Endodermal cell (in vitro differentiated cells): ENCODE measurements around the gene SEPTIN10. TPM values are rescaled to one million over a fixed set of nuclear protein-coding genes. Genes with fewer than 3 reads are reported as not detected.
A peak's percentile ranks its signal among the peaks of the same experiment; 100 is the strongest.

ENCODE experiments used
- DNase-seq: peaks from one replicate; pipeline ENCODE4 v3.0.0-alpha.2; 2017
- H3K27ac ChIP-seq: 2 replicates; pipeline ENCODE4 v1.5.1; 2013; ENCODE audit warnings: mild to moderate bottlenecking, low read depth, low read length, moderate library complexity
- H3K27me3 ChIP-seq: 2 replicates; pipeline ENCODE4 v1.6.1; 2013; ENCODE audit warnings: mild to moderate bottlenecking, low read length, moderate library complexity; ENCODE audit not compliant: insufficient read depth, control insufficient read depth, poor library complexity, severe bottlenecking
- H3K36me3 ChIP-seq: 2 replicates; pipeline ENCODE4 v1.7.0; 2013; ENCODE audit warnings: mild to moderate bottlenecking, low read length, moderate library complexity; ENCODE audit not compliant: control insufficient read depth, insufficient read depth
- H3K4me1 ChIP-seq: one replicate; pipeline ENCODE4 v1.7.0; 2013; ENCODE audit warnings: low read length; ENCODE audit not compliant: control insufficient read depth, insufficient read depth
- H3K4me3 ChIP-seq: 2 replicates; pipeline ENCODE4 v1.5.1; 2013; ENCODE audit warnings: mild to moderate bottlenecking, low read length, moderate library complexity
- H3K9ac ChIP-seq: 2 replicates; pipeline ENCODE4 v1.6.1; 2013; ENCODE audit warnings: mild to moderate bottlenecking, low read length, moderate library complexity; ENCODE audit not compliant: poor library complexity, severe bottlenecking; ENCODE audit errors: extremely low read depth
- H3K9me3 ChIP-seq: 2 replicates; pipeline ENCODE4 v1.6.1; 2013; ENCODE audit warnings: mild to moderate bottlenecking, low read length, moderate library complexity; ENCODE audit not compliant: control insufficient read depth
- H3K27ac Mint-ChIP-seq: 2 replicates; pipeline ENCODE4 v1.8.0; 2020; ENCODE audit warnings: mixed read lengths
- H3K27me3 Mint-ChIP-seq: 2 replicates; pipeline ENCODE4 v1.8.0; 2021; ENCODE audit warnings: mild to moderate bottlenecking, mixed read lengths; ENCODE audit not compliant: insufficient read depth
- H3K36me3 Mint-ChIP-seq: 2 replicates; pipeline ENCODE4 v1.8.0; 2020; ENCODE audit warnings: low read depth, mixed read lengths
- H3K4me1 Mint-ChIP-seq: 2 replicates; pipeline ENCODE4 v1.8.0; 2020; ENCODE audit warnings: mixed read lengths
- H3K4me3 Mint-ChIP-seq: 2 replicates; pipeline ENCODE4 v1.8.0; 2020; ENCODE audit warnings: mild to moderate bottlenecking, moderate library complexity, mixed read lengths
- H3K9me3 Mint-ChIP-seq: 2 replicates; pipeline ENCODE4 v1.8.0; 2020; ENCODE audit warnings: mild to moderate bottlenecking, mixed read lengths
- CTCF ChIP-seq: fragments of 200-600 bp; sonication (generic); conservative IDR thresholded peaks from 2 replicates; pipeline ENCODE4 v1.5.0; 2021; ENCODE audit warnings: antibody characterized with exemption, mild to moderate bottlenecking
- WGBS, 2 experiments: methylation state at CpG; one replicate each; pipeline versions ENCODE4 v1.1.5 to v1.1.7; 2013; ENCODE audit warnings: missing lambda C conversion rate in 2 of 2, mixed read lengths in 1 of 2; ENCODE audit not compliant: insufficient coverage in 1 of 2, insufficient read length in 1 of 2; 5-methylcytosine and 5-hydroxymethylcytosine counted together
- total RNA-seq, 2 donors: library from RNA; stranded (reverse); fragmentation: NEBNext Ultra II Directional in 1 of 2; extraction: Animal tissue kit (Norgen Biotek cat#: 25700) in 1 of 2; gene quantifications; 2 replicates in 1 of 2; 3 replicates in 1 of 2; pipeline ENCODE4 v1.2.1, GENCODE V29; 2021

SEPTIN10 gene
- total RNA-seq, 2 donors from 2014 or later, result 103 to 120 TPM

- no peaks in the 10 kb centered on the region for H3K9me3 ChIP-seq
- Mint-ChIP-seq H3K27me3 (peaks cover 3% of the 10 kb centered on the region), H3K9me3 (peaks cover 17% of the 10 kb centered on the region), H3K36me3 (peaks cover 7% of the 10 kb centered on the region), H3K4me3 (no peak overlapping the region), H3K4me1 (peaks cover 8% of the 10 kb centered on the region), H3K27ac (no peak overlapping the region)
- H3K4me3 ChIP-seq, result no peak overlapping the region
- H3K4me1 ChIP-seq, result no peaks in the 10 kb centered on the region
- no peak overlapping the region for H3K9ac ChIP-seq
- H3K36me3 ChIP-seq, result no peaks in the 10 kb centered on the region
- WGBS, 2 experiments, result 92 to 93% methylated on average over 5 to 10 of the region's 10 CpGs
- no peaks in the 10 kb centered on the region for H3K27me3 ChIP-seq
- DNase-seq, result no peak
- no peak for TF ChIP-seq CTCF
- no peak overlapping the region for H3K27ac ChIP-seq
Observed at GRCh38 chr2:109531896-109532727, 81.7 kb downstream of the SEPTIN10 start.

- Histone ChIP-seq H3K4me3 (no peak overlapping the region), H3K27me3 (no peaks in the 10 kb centered on the region), H3K27ac (no peak overlapping the region), H3K36me3 (no peaks in the 10 kb centered on the region), H3K4me1 (no peaks in the 10 kb centered on the region), H3K9ac (no peak overlapping the region), H3K9me3 (no peaks in the 10 kb centered on the region)
- H3K36me3 Mint-ChIP-seq, result peaks cover 2% of the 10 kb centered on the region
- H3K27me3 Mint-ChIP-seq, result peaks cover 3% of the 10 kb centered on the region
- H3K4me3 Mint-ChIP-seq, result no peak overlapping the region
- peaks cover 8% of the 10 kb centered on the region for H3K4me1 Mint-ChIP-seq
- 92 to 94% methylated on average over 4 to 5 of the region's 5 CpGs for WGBS, 2 experiments
- H3K9me3 Mint-ChIP-seq, result peaks cover 8% of the 10 kb centered on the region
- no peak for TF ChIP-seq CTCF
- no peak overlapping the region for H3K27ac Mint-ChIP-seq
- DNase-seq, result peak; percentile 21
Observed at GRCh38 chr2:109531221-109531620, 82.5 kb downstream of the SEPTIN10 start.

GRCh38 chr2:109530712-109531111, 83.1 kb downstream of the SEPTIN10 start:
- peaks cover 3% of the 10 kb centered on the region for H3K27me3 Mint-ChIP-seq
- no peaks in the 10 kb centered on the region for H3K4me1 ChIP-seq
- no peak overlapping the region for H3K9ac ChIP-seq
- DNase-seq, result peak; percentile 46
- H3K4me1 Mint-ChIP-seq, result peaks cover 7% of the 10 kb centered on the region
- H3K36me3 ChIP-seq, result no peaks in the 10 kb centered on the region
- H3K27me3 ChIP-seq, result no peaks in the 10 kb centered on the region
- 83 to 97% methylated on average over 5 to 6 of the region's 6 CpGs for WGBS, 2 experiments
- no peak overlapping the region for H3K4me3 ChIP-seq
- H3K4me3 Mint-ChIP-seq, result no peak overlapping the region
- H3K36me3 Mint-ChIP-seq, result peaks cover 2% of the 10 kb centered on the region
- H3K27ac Mint-ChIP-seq, result no peak overlapping the region
- H3K9me3 ChIP-seq, result no peaks in the 10 kb centered on the region
- peak; percentile 34 for TF ChIP-seq CTCF
- no peak overlapping the region for H3K27ac ChIP-seq
- peaks cover 4% of the 10 kb centered on the region for H3K9me3 Mint-ChIP-seq
